Peyer's patch (tissue), 4 donors: ENCODE data around the gene ADGRG1.

Experiments used
- CTCF ChIP-seq, 6 experiments: fragments of 450-650 bp in 4 of 6; fragments of 200-600 bp in 2 of 6; sonication (generic) in 1 of 6; IDR thresholded peaks; one replicate each; pipeline ENCODE4 v1.5.1; 2017 to 2019; ENCODE audit warnings: antibody characterized with exemption in 6 of 6, mild to moderate bottlenecking in 3 of 6, moderate library complexity in 1 of 6
- POLR2A ChIP-seq, 2 donors: fragments of 450-650 bp; IDR thresholded peaks; one replicate each; pipeline ENCODE4 v1.5.1; 2017; ENCODE audit warnings: antibody characterized with exemption in 2 of 2, mild to moderate bottlenecking in 2 of 2, moderate library complexity in 2 of 2

GRCh38 chr16:57697896-57698537 is 69.6 kb downstream of the ADGRG1 start:
- TF ChIP-seq CTCF (IDR thresholded peaks at IDR 0.05) (no peak), POLR2A (IDR thresholded peaks at IDR 0.05) (no peak)
